NCI-H510A treated with DMSO at 0.1 percent for 48 hours (cell line): Measurements from ENCODE around the gene MSI2.

Experiments
- DNase-seq: peaks from one replicate; lab custom pipeline; 2025; lab: John Stamatoyannopoulos, UW

MSI2 gene

GRCh38 chr17:57269598-57270255, 13.4 kb downstream of the MSI2 start:
- DNase-seq, result no peak

DNA sequence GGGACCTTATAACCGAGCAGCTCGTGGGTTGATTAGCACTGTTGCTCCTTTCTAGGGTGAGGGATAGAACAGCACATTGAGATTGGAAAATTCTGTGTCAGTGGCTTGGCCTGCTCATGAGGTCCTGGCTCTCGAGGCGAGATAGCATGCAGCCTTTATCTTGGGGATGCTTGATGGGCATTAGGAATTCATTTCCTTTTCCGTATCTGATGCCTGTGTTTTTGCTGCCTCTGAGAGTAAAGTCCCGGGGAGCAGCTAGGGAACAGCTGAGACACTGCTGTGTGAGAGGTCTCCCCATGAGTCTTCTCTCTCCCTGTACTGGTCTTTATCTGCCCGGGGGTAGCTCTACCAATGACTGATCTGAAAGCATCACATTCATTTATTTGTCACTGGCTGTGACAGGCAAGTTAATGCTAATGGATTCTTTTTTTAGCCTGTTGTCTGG, 14.5 kb downstream of the MSI2 start:
- DNase-seq, result no peak

DNA sequence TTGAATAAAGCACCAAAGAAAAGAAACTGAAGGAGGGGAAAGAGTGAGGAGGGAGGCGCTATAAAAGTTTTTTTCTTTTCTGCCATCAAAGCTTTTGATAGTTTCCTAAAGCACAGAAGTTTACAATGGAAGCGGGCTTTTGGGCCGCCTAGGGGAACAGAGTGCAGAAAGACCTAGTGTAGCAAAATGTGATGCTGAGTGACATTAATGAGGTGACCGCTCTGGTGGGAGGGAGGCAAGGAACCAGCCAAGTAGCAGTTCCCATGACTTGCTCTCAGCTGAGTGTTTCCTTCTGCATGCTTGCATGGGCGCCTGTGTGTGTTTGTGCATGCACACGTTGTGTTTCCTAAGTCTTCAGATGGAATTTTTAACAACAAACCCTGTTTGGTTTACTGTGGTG, 15.5 kb downstream of the MSI2 start:
- DNase-seq, result no peak

- no peak for DNase-seq
These were observed 17.2 kb downstream of the MSI2 start for GRCh38 chr17:57273490-57273889.

DNA sequence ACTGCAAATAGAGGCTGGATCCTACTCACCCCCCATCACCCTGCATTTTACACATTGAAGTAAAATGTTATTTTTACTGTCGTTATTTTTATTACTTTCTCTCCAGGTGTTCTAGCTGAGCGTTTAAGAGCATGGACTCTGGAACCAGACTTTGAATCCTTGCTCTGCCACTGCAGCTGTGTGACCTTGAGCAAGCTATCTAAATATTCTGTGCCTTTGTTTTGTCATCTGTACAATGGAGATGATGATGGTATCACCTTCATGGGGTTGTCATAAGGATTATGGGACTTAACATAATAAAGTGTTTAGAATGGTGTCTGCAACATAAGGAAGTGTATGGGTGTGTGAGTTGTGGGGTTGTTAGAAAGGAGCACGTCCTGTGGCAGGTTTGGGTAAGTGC, 17.8 kb downstream of the MSI2 start:
- no peak for DNase-seq

DNA sequence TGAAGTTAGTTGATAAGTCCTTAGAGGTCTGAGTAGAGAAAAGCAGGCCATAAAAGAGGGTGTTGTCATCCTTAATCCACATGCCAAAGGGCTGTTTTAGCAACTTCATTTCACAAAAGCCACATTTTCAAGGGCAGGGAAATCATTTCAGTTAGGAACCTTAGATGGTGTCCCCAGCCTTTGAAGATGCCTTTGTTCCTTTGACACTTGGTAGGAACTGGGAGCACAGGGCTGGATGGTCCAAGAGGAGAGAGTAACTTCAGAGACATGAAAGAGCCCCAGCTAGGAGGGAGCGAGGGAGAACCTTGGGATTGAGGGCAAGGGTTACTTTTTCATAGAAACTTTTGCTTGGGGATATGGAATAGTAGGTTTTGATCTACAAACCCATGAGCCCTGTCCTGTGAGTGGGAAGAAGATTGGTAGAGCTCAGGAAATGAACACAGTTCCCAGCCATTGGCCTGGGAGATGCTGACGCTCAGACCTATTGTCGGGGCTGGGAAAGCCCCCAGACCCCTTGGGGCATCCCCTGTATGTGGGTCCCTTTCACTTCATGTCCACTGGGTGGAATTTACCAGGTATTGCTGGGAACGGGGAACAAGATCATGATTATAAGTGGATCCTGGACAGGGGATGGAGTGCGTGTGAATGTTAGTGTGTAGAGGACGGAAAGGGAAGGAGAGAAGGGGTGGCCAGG, 18.9 kb downstream of the MSI2 start:
- DNase-seq, result no peak

GRCh38 chr17:57276621-57277020, 20.3 kb downstream of the MSI2 start:
- DNase-seq, result no peak

DNA sequence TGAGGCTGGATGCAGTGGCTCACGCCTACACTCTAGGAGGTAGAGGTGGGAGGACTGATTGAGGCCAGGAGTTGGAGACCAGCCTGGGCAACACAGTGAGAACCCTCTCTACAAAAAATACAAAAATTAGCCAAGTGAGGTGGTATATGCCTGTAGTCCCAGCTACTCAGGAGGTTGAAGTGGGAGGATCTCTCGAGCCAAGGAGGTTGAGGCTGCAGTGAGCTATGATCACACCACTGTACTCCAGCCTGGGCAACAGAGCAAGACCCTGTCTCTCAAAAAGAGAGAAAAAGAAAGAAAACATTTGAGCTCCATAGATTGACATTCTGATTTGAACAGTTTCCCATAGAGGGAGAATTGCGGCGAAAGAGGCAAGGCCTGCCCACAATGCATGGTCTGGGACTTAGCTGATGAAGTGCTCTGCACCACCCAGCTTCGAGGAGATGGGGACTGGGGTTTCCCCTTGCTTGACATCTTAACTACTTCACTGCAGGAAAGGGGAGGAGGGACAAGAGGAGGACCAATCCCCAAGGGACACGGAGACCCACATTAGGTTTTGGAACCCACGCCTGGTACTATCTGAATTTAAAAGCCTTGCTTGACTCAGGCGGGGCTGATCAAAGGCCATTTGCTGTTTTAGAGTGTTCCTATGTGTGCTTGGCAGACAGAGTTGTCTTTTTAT, 21.7 kb downstream of the MSI2 start:
- no peak for DNase-seq

DNA sequence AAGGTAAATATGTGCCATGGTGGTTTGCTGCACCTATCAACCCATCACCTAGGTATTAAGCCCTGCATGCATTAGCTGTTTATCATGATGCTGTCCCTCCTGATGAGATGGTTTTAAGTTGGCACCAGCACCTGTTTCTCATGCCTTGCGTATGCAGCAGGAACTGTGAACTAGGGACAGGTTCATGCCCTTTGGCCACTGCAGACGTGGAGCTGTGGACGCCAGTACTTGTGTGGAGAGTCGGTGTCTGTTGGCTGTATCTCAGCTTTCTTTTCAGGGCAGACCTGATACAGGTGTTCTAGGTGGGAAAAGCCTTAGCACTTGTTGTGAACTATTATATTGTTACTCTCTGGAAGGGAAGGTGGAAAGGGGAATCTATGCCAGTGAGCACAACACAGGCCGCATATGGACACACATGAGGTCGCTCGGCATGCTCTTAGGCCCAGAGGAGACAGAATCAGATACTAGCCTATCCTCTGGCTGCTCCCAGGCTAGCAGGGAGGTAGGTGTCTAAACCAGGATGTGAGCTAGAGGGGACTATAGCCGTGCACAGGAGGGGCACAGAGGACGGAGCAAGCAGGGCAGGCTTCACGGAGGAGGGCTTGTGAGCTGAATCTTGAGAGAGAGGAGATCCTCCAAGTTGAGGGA, 22.5 kb downstream of the MSI2 start:
- no peak for DNase-seq

- DNase-seq, result no peak
These were observed 23.1 kb downstream of the MSI2 start for GRCh38 chr17:57279432-57279831.

GRCh38 chr17:57281887-57282286, 25.6 kb downstream of the MSI2 start:
- no peak for DNase-seq

DNA sequence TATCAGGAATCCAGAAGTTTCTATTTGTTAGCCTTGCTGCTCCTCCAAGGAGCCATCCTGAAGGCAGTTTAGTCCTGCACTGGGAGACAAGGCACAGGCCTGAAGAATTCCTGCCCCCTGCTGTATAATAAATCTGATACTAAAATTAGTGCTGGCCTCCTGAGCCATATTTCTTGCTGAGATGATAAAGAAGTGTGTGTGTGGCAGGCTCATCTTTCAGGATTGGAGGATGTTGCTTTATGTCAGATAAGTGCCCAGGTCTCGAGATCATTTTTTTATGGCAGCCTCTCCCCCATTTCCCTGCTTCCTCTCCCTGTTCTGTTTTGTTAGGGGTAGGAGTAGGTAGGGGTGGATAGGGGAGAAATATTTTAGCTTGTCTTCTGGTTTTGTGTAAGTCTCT, 26.0 kb downstream of the MSI2 start:
- DNase-seq, result peak; percentile 30

DNA sequence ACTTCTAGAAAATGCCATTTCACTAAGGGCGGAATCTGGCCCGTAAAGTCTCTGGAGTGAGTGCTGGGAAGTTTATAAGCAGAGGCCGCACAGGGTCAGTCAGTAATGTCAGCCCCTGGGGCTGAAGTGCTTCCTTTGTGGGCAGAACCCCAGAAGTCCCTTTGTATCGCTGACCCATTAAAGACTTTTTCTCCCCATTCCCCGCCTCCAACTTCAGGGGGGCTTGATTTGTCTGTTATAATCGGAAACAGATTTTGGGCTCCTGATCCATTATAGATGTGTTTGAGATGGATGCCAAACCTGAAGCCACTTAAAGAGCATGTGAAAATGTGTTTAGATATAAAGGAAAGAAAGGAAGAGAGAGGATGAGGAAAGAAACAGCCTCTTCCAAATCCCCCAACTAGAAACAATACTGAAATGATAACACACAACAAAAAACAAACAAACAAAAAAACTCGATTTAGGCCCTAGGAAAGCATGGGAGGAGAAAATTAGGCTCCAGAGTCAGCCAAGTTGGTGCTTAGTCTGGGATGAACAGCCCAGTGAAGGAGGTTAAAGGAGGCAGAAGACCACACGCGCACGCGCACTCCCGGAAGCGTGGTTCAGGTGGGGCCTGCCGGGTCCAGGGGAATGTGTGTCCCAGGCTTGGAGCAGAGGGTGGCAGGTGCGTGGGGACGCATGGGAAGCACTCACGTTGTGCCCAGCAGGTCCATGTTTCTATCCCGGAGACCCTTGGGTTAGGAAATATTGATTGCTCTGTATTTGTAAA, 27.1 kb downstream of the MSI2 start:
- DNase-seq, result no peak

GRCh38 chr17:57284583-57284982, 28.3 kb downstream of the MSI2 start:
- no peak for DNase-seq

- DNase-seq, result no peak
These were observed 28.8 kb downstream of the MSI2 start for GRCh38 chr17:57284984-57285646.

DNA sequence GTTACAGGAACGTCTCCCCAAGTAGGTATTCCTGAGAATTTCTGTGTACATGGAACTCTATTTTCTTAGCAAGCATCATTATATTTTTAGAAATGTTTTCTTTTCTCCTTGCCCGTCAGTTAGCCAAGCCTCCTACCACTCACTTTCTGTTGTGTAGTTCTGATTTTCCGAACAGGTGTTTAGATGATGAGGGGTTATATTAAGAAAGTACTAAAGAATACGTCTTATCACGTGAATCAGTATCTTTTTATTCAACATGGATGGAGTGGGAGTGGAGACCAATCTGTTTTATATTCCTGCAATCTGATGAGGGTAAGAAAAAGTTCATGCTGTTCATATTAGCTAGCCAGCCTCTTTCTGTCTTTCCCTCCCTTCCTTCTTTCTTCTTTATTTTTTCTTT, 29.4 kb downstream of the MSI2 start:
- no peak for DNase-seq

- DNase-seq, result no peak
These were observed 30.2 kb downstream of the MSI2 start for GRCh38 chr17:57286399-57287105.

- DNase-seq, result no peak
These were observed 31.9 kb downstream of the MSI2 start for GRCh38 chr17:57288040-57288772.

- no peak for DNase-seq
These were observed 32.4 kb downstream of the MSI2 start for GRCh38 chr17:57288773-57289121.

- no peak for DNase-seq
These were observed 32.8 kb downstream of the MSI2 start for GRCh38 chr17:57289130-57289529.
